Osteoblast (primary cell): ENCODE measurements around the gene RBM33. TPM values are rescaled to one million over a fixed set of nuclear protein-coding genes. Genes with fewer than 3 reads are reported as not detected.
A peak's percentile ranks its signal among the peaks of the same experiment; 100 is the strongest.

Experiments used
- DNase-seq: peaks from one replicate; pipeline ENCODE4 v3.0.0; 2011; ENCODE audit warnings: low spot score, mixed read lengths; ENCODE audit not compliant: insufficient read length; ENCODE audit errors: missing footprints
- H2AFZ ChIP-seq: 2 replicates; pipeline ENCODE4 v1.6.0; 2011; ENCODE audit warnings: mild to moderate bottlenecking, low read length
- H3K27ac ChIP-seq: 2 replicates; pipeline ENCODE4 v1.5.1; 2011; ENCODE audit warnings: mild to moderate bottlenecking, low read depth, low read length, moderate library complexity
- H3K27me3 ChIP-seq: 2 replicates; pipeline ENCODE4 v1.6.0; 2012; ENCODE audit warnings: mild to moderate bottlenecking, control low read depth, inconsistent platforms, low read length, moderate library complexity; ENCODE audit not compliant: insufficient read depth
- H3K36me3 ChIP-seq: 2 replicates; pipeline ENCODE4 v1.5.1; 2011; ENCODE audit warnings: mild to moderate bottlenecking, low read length, control low read depth, moderate library complexity; ENCODE audit not compliant: insufficient read depth
- H3K4me1 ChIP-seq: 2 replicates; pipeline ENCODE4 v1.5.1; 2011; ENCODE audit warnings: mild to moderate bottlenecking, low read length, control low read depth, moderate library complexity; ENCODE audit not compliant: insufficient read depth
- H3K4me2 ChIP-seq: 2 replicates; pipeline ENCODE4 v1.6.0; 2011; ENCODE audit warnings: mild to moderate bottlenecking, low read length; ENCODE audit not compliant: insufficient read depth
- H3K4me3 ChIP-seq: fragments of 200-600 bp; sonication (generic); 3 replicates; pipeline ENCODE4 v1.5.1; 2012; ENCODE audit warnings: mild to moderate bottlenecking, low read length, inconsistent platforms; ENCODE audit not compliant: insufficient read depth
- H3K79me2 ChIP-seq: 2 replicates; pipeline ENCODE4 v1.6.0; 2012; ENCODE audit warnings: mild to moderate bottlenecking, low read length, control low read depth, inconsistent platforms; ENCODE audit not compliant: insufficient read depth
- H3K9me3 ChIP-seq: 2 replicates; pipeline ENCODE4 v1.5.1; 2011; ENCODE audit warnings: low read depth, low read length, control low read depth
- H4K20me1 ChIP-seq: 2 replicates; pipeline ENCODE4 v1.6.0; 2012; ENCODE audit warnings: mild to moderate bottlenecking, low read length, control low read depth; ENCODE audit not compliant: insufficient read depth
- total RNA-seq: library from RNA; depleted of rRNA; stranded (reverse); fragments of >200 nt; gene quantifications from 2 replicates; pipeline ENCODE4 v1.2.3, GENCODE V29; 2012
- TF ChIP-seq, protein P1 (sequence below): IDR thresholded peaks from 2 replicates; pipeline ENCODE4 v1.5.1; 2011; ENCODE audit warnings: mild to moderate bottlenecking, low read depth, low read length, moderate library complexity; ENCODE audit errors: extremely low read depth

The RBM33 gene
- total RNA-seq, 1 donor: 27.5 TPM

- DNase-seq: peak; percentile 68
- Histone ChIP-seq H3K4me3 (no peak overlapping the region), H3K79me2 (no peaks in the 10 kb centered on the region), H3K27ac (no peak overlapping the region), H3K27me3 (no peaks in the 10 kb centered on the region), H3K9me3 (no peaks in the 10 kb centered on the region), H3K4me2 (no peak overlapping the region), H3K4me1 (peaks cover 4% of the 10 kb centered on the region), H3K36me3 (no peaks in the 10 kb centered on the region), H4K20me1 (no peaks in the 10 kb centered on the region), H2AFZ (no peak overlapping the region)
- TF ChIP-seq, protein P1, sequence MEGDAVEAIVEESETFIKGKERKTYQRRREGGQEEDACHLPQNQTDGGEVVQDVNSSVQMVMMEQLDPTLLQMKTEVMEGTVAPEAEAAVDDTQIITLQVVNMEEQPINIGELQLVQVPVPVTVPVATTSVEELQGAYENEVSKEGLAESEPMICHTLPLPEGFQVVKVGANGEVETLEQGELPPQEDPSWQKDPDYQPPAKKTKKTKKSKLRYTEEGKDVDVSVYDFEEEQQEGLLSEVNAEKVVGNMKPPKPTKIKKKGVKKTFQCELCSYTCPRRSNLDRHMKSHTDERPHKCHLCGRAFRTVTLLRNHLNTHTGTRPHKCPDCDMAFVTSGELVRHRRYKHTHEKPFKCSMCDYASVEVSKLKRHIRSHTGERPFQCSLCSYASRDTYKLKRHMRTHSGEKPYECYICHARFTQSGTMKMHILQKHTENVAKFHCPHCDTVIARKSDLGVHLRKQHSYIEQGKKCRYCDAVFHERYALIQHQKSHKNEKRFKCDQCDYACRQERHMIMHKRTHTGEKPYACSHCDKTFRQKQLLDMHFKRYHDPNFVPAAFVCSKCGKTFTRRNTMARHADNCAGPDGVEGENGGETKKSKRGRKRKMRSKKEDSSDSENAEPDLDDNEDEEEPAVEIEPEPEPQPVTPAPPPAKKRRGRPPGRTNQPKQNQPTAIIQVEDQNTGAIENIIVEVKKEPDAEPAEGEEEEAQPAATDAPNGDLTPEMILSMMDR: no peak
Measured at GRCh38 chr7:155788616-155789000, 144.1 kb downstream of the RBM33 start.

DNA sequence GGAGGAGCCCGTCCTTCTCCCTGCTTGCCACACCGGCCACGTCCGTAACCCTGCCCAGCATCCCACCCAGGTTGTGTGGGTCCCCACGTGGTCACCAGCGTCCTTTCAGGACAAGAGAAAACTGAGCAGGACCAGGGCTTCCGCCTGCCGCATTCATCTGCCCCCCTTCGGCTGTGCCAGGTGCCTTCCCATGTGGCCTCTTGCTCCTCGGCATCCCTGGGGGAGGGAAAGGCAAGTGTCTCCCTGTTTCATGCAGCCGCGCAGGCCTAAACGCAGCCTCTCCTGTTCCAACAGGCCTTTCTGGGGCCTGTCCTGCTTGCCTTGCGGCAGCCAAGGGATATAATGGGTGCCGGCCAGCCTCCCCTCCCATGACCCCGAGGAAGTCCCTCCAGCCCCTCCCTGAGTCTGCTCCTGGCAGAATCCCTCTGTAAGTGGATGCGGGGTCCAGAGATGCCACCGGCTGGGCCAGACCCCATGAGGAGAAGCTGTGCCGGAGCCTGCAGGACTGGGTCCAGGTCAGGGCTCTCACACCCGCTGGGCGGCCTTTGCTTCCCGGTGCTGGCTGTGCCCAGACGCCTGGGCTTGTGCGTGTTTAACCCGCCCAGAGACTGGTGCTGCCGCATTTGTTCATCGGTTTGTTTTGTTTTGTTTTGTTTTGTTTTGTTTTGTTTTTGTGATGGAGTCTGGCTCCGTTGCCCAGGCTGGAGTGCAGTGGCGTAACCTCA is 144.7 kb downstream of the RBM33 start:
- Histone ChIP-seq H3K4me1 (peaks cover 4% of the 10 kb centered on the region), H3K27ac (no peak overlapping the region), H3K27me3 (no peaks in the 10 kb centered on the region), H3K9me3 (no peaks in the 10 kb centered on the region), H3K79me2 (no peaks in the 10 kb centered on the region), H3K4me2 (no peak overlapping the region), H2AFZ (no peak overlapping the region), H4K20me1 (no peaks in the 10 kb centered on the region), H3K4me3 (no peak overlapping the region), H3K36me3 (no peaks in the 10 kb centered on the region)
- DNase-seq: no peak
- TF ChIP-seq, protein P1: no peak

DNA sequence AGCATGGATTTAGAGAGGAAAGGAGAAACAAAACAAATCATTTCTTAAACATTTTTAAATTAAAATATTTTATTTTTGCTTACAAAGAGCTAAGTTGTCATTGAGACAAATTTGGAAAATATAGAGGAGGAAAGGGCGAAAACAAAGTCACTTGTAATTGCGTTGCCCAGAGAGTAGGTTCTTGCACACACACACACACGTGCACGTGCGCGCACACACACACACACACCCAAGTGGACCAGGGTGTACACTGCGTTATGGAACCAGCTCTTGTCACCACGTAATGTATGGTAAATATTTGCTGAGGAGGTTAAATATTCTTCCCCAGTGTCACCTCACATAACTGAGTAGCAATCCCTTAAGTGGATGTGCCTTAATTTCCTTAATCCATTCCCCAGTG is 146.2 kb downstream of the RBM33 start:
- Histone ChIP-seq H3K9me3 (no peaks in the 10 kb centered on the region), H3K4me2 (no peak overlapping the region), H4K20me1 (no peaks in the 10 kb centered on the region), H3K79me2 (no peaks in the 10 kb centered on the region), H3K4me3 (no peak overlapping the region), H3K4me1 (peaks cover 4% of the 10 kb centered on the region), H3K27me3 (peaks cover 3% of the 10 kb centered on the region), H3K27ac (no peak overlapping the region), H3K36me3 (no peaks in the 10 kb centered on the region), H2AFZ (no peak overlapping the region)
- TF ChIP-seq, protein P1: no peak
- peak; percentile 52 for DNase-seq

DNA sequence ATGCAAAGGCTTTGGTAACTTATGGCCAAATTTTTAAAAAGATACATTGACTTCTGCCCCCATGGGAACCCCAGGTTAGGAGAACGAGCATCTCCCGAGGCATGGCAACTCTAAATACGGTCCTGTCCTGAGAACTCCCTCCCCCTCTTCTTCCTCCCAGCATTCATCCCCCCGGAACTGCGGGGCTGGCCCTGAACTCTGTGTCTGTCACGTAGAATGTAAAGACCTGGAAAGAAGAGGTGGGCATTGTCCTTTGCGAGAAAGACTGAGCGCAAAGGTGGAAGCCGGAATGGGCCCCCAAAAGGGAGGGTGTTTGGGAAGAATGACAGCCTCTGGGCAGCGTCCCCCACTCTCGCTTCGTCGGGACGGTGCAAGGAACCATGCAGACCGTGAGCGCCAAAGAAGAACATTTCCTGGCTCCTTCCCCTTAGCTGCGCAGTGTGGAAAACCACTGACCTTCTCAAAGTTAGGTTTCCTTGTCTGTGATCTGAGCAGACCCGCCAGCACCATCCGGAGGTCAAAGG is 146.8 kb downstream of the RBM33 start:
- Histone ChIP-seq H3K4me1 (peaks cover 4% of the 10 kb centered on the region), H3K79me2 (no peaks in the 10 kb centered on the region), H4K20me1 (no peaks in the 10 kb centered on the region), H3K27ac (no peak overlapping the region), H3K27me3 (peaks cover 3% of the 10 kb centered on the region), H3K4me2 (no peak overlapping the region), H3K4me3 (no peak overlapping the region), H2AFZ (no peak overlapping the region), H3K36me3 (no peaks in the 10 kb centered on the region), H3K9me3 (no peaks in the 10 kb centered on the region)
- TF ChIP-seq, protein P1: no peak
- peak; percentile 62 for DNase-seq
